B cell (primary cell): ENCODE results near the gene DSCAML1. TPM values are rescaled to one million over a fixed set of nuclear protein-coding genes. Genes with fewer than 3 reads are reported as not detected.
A peak's percentile ranks its signal among the peaks of the same experiment; 100 is the strongest.

ENCODE experiments used
- ATAC-seq: fragments of 200-7000 bp; cut with Tn5 transposase; one replicate; pipeline ENCODE4 v1.10.0; 2021; ENCODE audit warnings: low read depth, mild to moderate bottlenecking, moderate number of reproducible peaks, moderate library complexity
- CTCF ChIA-PET: fragments of 350-600 bp; sonication (Branson Sonifier 250); formaldehyde crosslinking; loops from one replicate; lab custom pipeline; 2021; ENCODE audit warnings: antibody characterized with exemption, inconsistent platforms; lab: Charles Lee
- POLR2A ChIA-PET: fragments of 350-600 bp; sonication (Branson Sonifier 250); formaldehyde crosslinking; loops from one replicate; lab custom pipeline; 2021; ENCODE audit warnings: antibody characterized with exemption; lab: Charles Lee
- DNase-seq: peaks from one replicate; pipeline ENCODE4 v3.0.0; 2013
- H2AFZ ChIP-seq: 2 replicates; pipeline ENCODE4 v1.6.1; 2012; ENCODE audit warnings: mild to moderate bottlenecking, low read depth, low read length; ENCODE audit not compliant: insufficient read depth, poor library complexity, severe bottlenecking
- H3K27ac ChIP-seq, 2 donors: 1 replicate in 1 of 2; 2 replicates in 1 of 2; pipeline ENCODE4 v1.5.1; 2012 to 2013; ENCODE audit warnings: low read length in 2 of 2, mild to moderate bottlenecking in 2 of 2, moderate library complexity in 1 of 2
- H3K27me3 ChIP-seq, 4 experiments: fragments of 200-600 bp in 1 of 4; sonication (generic) in 1 of 4; replicated peaks in 1 of 4; 1 replicate in 2 of 4; 2 replicates in 2 of 4; pipeline versions ENCODE4 v1.6.1 to v1.7.0; 2013 to 2016; ENCODE audit warnings: low read length in 3 of 4, mild to moderate bottlenecking in 2 of 4, mixed read lengths in 1 of 4, moderate library complexity in 1 of 4; ENCODE audit not compliant: insufficient read depth in 4 of 4, control insufficient read depth in 3 of 4; ENCODE audit errors: control extremely low read depth in 1 of 4
- H3K36me3 ChIP-seq, 2 experiments: replicated peaks in 1 of 2; 1 replicate in 1 of 2; 2 replicates in 1 of 2; pipeline versions ENCODE4 v1.6.1 to v1.7.1; 2013; ENCODE audit warnings: low read length in 1 of 2; ENCODE audit not compliant: insufficient read depth in 2 of 2, control insufficient read depth in 1 of 2; ENCODE audit errors: control extremely low read depth in 1 of 2, extremely low read depth in 1 of 2
- H3K4me1 ChIP-seq, 2 donors: fragments of 200-600 bp in 1 of 2; sonication (generic) in 1 of 2; 1 replicate in 1 of 2; 2 replicates in 1 of 2; pipeline versions ENCODE4 v1.5.1 to v1.6.1; 2013 to 2017; ENCODE audit warnings: low read length in 2 of 2; ENCODE audit not compliant: control insufficient read depth in 2 of 2, insufficient read depth in 2 of 2
- H3K4me2 ChIP-seq: replicated peaks from 2 replicates; pipeline ENCODE3; 2012; ENCODE audit warnings: mild to moderate bottlenecking, low read depth, low read length; ENCODE audit not compliant: poor library complexity, severe bottlenecking
- H3K4me3 ChIP-seq, 5 experiments: fragments of 200-600 bp in 1 of 5; sonication (generic) in 1 of 5; 1 replicate in 3 of 5; 2 replicates in 2 of 5; pipeline versions ENCODE4 v1.5.1 to v1.7.0; 2011 to 2016; ENCODE audit warnings: low read length in 4 of 5, mild to moderate bottlenecking in 4 of 5, low read depth in 2 of 5, control low read depth in 1 of 5, moderate library complexity in 1 of 5; ENCODE audit not compliant: insufficient read depth in 1 of 5; ENCODE audit errors: control extremely low read depth in 1 of 5, extremely low read depth in 1 of 5
- H3K79me2 ChIP-seq: fragments of 200-600 bp; sonication (generic); one replicate; pipeline ENCODE4 v1.6.0; 2016; ENCODE audit warnings: low read length; ENCODE audit not compliant: control insufficient read depth, insufficient read depth
- H3K9ac ChIP-seq: fragments of 200-600 bp; sonication (generic); 2 replicates; pipeline ENCODE4 v1.6.1; 2017; ENCODE audit warnings: mild to moderate bottlenecking, low read length, moderate library complexity
- H3K9me3 ChIP-seq, 3 donors: one replicate each; pipeline versions ENCODE4 v1.6.1 to v1.7.1; 2013; ENCODE audit warnings: low read length in 2 of 3; ENCODE audit not compliant: control insufficient read depth in 2 of 3, insufficient read depth in 1 of 3; ENCODE audit errors: control extremely low read depth in 1 of 3
- H4K20me1 ChIP-seq: 2 replicates; pipeline ENCODE4 v1.6.0; 2012; ENCODE audit warnings: mild to moderate bottlenecking, low read length; ENCODE audit not compliant: insufficient read depth, control insufficient read depth, poor library complexity, severe bottlenecking
- H3K27ac Mint-ChIP-seq: one replicate; pipeline ENCODE4 v1.8.0; 2021; ENCODE audit warnings: mixed read lengths
- H3K27me3 Mint-ChIP-seq: one replicate; pipeline ENCODE4 v1.8.0; 2021; ENCODE audit warnings: mixed read lengths
- H3K4me1 Mint-ChIP-seq: one replicate; pipeline ENCODE4 v1.8.0; 2021; ENCODE audit warnings: mixed read lengths
- H3K4me3 Mint-ChIP-seq: one replicate; pipeline ENCODE4 v1.8.0; 2021; ENCODE audit warnings: mixed read lengths
- H3K9me3 Mint-ChIP-seq: one replicate; pipeline ENCODE4 v1.8.0; 2022; ENCODE audit warnings: mixed read lengths; ENCODE audit not compliant: insufficient read depth
- EZH2 ChIP-seq: IDR thresholded peaks from 2 replicates; pipeline ENCODE4 v1.6.1; 2012; ENCODE audit warnings: borderline replicate concordance, low read depth, mild to moderate bottlenecking, moderate library complexity, low read length; ENCODE audit not compliant: insufficient read depth, poor library complexity, severe bottlenecking
- WGBS: methylation state at CpG from one replicate; pipeline ENCODE4 v1.1.5; 2013; ENCODE audit warnings: missing lambda C conversion rate; ENCODE audit not compliant: insufficient coverage; 5-methylcytosine and 5-hydroxymethylcytosine counted together
- intact Hi-C: fragments of 100-400 bp; cut with micrococcal nuclease; formaldehyde crosslinking; loops from one replicate; pipeline ENCODE4 v1.10.0; 2022
- polyA plus RNA-seq: library from polyadenylated mRNA; depleted of rRNA; stranded (reverse); fragments of >200 nt; gene quantifications from 2 replicates; pipeline ENCODE4 v1.2.3, GENCODE V29; 2012
- total RNA-seq, 2 donors: library from RNA; stranded (reverse); fragments of 120-200 nt in 1 of 2; gene quantifications; 1 replicate in 1 of 2; 2 replicates in 1 of 2; pipeline versions ENCODE4 v1.2.3 to v1.2.4, GENCODE V29; 2013 to 2022
- TF ChIP-seq, protein P1 (sequence below): fragments of 200-600 bp; IDR thresholded peaks from one replicate; pipeline ENCODE4 v1.8.0; 2022; ENCODE audit warnings: antibody characterized with exemption, mild to moderate bottlenecking

The DSCAML1 gene
- total and polyA plus RNA-seq, 2 donors (not counting 1 experiment from before 2014, with no cell fraction given): 1.2 to 6.2 TPM

DNA sequence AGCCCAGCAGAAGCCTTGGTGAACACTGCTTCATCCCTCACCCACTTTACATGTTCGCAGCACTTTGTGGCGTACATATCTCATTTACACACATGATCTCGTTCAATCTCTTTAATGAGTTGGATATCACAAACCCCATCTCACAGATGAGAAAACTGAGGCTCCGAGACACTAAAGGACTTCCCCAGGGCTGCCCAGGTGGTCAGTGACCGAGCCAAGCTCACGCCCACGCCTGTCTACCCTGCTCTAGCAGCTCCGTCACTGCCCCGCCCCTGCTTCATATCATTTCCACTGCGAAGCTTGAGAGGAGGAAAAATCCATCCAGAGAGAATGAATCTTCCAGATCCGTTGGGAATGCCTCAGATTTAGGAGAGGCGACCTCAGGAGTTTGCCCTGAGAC, 11.8 kb upstream of the DSCAML1 start:
- H3K4me2 ChIP-seq: no peak overlapping the region
- WGBS: 84% methylated on average over 12 of the region's 12 CpGs
- Mint-ChIP-seq H3K27me3 (peaks cover 10% of the 10 kb centered on the region), H3K4me3 (no peak overlapping the region), H3K4me1 (peaks cover 5% of the 10 kb centered on the region), H3K27ac (peak overlapping the region; percentile 28), H3K9me3 (no peaks in the 10 kb centered on the region)
- no peak for TF ChIP-seq EZH2
- TF ChIP-seq, protein P1, sequence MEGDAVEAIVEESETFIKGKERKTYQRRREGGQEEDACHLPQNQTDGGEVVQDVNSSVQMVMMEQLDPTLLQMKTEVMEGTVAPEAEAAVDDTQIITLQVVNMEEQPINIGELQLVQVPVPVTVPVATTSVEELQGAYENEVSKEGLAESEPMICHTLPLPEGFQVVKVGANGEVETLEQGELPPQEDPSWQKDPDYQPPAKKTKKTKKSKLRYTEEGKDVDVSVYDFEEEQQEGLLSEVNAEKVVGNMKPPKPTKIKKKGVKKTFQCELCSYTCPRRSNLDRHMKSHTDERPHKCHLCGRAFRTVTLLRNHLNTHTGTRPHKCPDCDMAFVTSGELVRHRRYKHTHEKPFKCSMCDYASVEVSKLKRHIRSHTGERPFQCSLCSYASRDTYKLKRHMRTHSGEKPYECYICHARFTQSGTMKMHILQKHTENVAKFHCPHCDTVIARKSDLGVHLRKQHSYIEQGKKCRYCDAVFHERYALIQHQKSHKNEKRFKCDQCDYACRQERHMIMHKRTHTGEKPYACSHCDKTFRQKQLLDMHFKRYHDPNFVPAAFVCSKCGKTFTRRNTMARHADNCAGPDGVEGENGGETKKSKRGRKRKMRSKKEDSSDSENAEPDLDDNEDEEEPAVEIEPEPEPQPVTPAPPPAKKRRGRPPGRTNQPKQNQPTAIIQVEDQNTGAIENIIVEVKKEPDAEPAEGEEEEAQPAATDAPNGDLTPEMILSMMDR: no peak
- ChIA-PET CTCF (interaction anchor here (0.8 to 14.3 kb wide), 14 partner anchors 8 to 362 kb away, joined by 3 to 462 read pairs (median 10); partner anchors contain the start of gene FXYD2), POLR2A (interaction anchor here (1.7 kb wide), 2 partner anchors 197 to 244 kb away, joined by 3 to 5 read pairs; no protein-coding TSS in a partner anchor)
- peaks cover 0 to 12% of the 10 kb centered on the region in 2 experiments for H3K36me3 ChIP-seq
- intact Hi-C loops: no loop called here
- DNase-seq (no peak), ATAC-seq (no peak)
- no peak overlapping the region for H2AFZ ChIP-seq
- no peak overlapping the region for H3K9ac ChIP-seq
- H3K4me1 ChIP-seq: peaks cover 0 to 9% of the 10 kb centered on the region in 2 donors
- H3K4me3 ChIP-seq: no peak overlapping the region
- no peak overlapping the region for H3K27ac ChIP-seq
- peaks cover 0 to 9% (median 0%) of the 10 kb centered on the region in 4 experiments for H3K27me3 ChIP-seq
- no peaks in the 10 kb centered on the region for H3K9me3 ChIP-seq
- peaks cover 9% of the 10 kb centered on the region for H3K79me2 ChIP-seq
- peaks cover 4% of the 10 kb centered on the region for H4K20me1 ChIP-seq
